Measurements from ENCODE around the gene FAM114A1. TPM values are rescaled to one million over a fixed set of nuclear protein-coding genes. Genes with fewer than 3 reads are reported as not detected.
A peak's percentile ranks its signal among the peaks of the same experiment; 100 is the strongest.
"Not testable (repeated sequence)": the region's sequence is repeated elsewhere in the genome, so short reads cannot be mapped to it uniquely, and the experiment has no call there.

Gene FAM114A1
- total RNA-seq, 2 experiments from 2014 or later = 0.24 to 0.81 TPM

GRCh38 chr4:38925492-38926413 lies 58.1 kb downstream of the FAM114A1 start:
- CTCF ChIA-PET = interaction anchor here (0.6 to 2.2 kb wide), 5 partner anchors 8 to 210 kb away, joined by 3 to 8 read pairs (median 6); no protein-coding TSS in a partner anchor
- intact Hi-C loops (cut with micrococcal nuclease) = no loop called here
- Mint-ChIP-seq H3K4me3 (no peak overlapping the region), H3K9me3 (no peaks in the 10 kb centered on the region), H3K27ac (no peak overlapping the region), H3K27me3 (ENCODE audit: low read depth) (no peaks in the 10 kb centered on the region), H3K4me1 (ENCODE audit: low read depth) (no peaks in the 10 kb centered on the region), H3K36me3 (ENCODE audit: low read depth) (no peaks in the 10 kb centered on the region)
- no peak for DNase-seq

DNA sequence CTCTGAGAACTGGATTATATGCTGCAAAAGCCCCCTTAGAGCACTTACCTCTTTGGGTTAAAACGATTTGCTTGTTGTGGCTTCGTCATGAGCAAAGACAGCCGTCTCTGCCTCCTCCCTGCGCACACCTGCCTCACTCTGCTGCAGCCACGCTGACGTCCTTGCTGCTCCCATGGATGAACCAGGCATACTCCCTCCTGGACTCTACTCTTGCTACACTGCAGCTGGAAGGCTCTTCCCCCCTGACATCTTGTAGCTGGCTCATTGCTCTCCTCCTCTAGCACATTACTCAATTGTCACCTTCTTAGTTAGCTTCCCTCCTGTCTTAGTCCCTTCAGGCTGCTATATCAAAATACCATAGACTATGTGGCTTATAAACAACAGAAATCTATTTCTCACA lies 59.3 kb downstream of the FAM114A1 start:
- CTCF ChIA-PET = interaction anchor here (1.0 to 2.2 kb wide), 4 partner anchors 10 to 208 kb away, joined by 3 to 8 read pairs (median 5); no protein-coding TSS in a partner anchor
- H3K27me3 Mint-ChIP-seq (ENCODE audit: low read depth) = no peaks in the 10 kb centered on the region
- H3K36me3 Mint-ChIP-seq (ENCODE audit: low read depth) = no peaks in the 10 kb centered on the region
- H3K4me1 Mint-ChIP-seq (ENCODE audit: low read depth) = no peaks in the 10 kb centered on the region
- intact Hi-C loops (cut with micrococcal nuclease) = no loop called here
- no peak for DNase-seq
- H3K4me3 Mint-ChIP-seq = no peak overlapping the region
- H3K27ac Mint-ChIP-seq = no peak overlapping the region
- H3K9me3 Mint-ChIP-seq = no peaks in the 10 kb centered on the region

DNA sequence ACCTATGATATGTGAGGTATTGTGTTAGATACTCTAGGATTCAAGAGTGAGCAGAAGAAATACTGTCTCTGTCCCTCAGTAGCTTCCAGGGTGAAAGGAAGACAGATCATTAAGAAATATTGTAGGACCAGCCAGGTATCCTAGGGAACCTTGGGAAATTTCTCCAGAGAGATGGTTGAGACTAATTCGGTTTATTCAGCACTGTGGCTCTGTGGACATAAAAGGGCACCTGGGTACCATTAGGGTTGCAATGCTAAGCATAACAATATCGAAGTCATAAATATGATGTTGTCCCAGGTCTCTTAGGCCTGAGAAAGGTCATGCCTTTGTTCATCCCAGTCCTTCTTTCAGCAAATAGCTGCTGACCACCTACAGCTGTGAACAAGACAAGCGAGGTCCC lies 61.0 kb downstream of the FAM114A1 start:
- H3K27ac Mint-ChIP-seq = no peak overlapping the region
- no peak for DNase-seq
- no peaks in the 10 kb centered on the region for H3K9me3 Mint-ChIP-seq
- no peaks in the 10 kb centered on the region for H3K27me3 Mint-ChIP-seq (ENCODE audit: low read depth)
- intact Hi-C loops (cut with micrococcal nuclease) = no loop called here
- H3K36me3 Mint-ChIP-seq (ENCODE audit: low read depth) = no peaks in the 10 kb centered on the region
- no peaks in the 10 kb centered on the region for H3K4me1 Mint-ChIP-seq (ENCODE audit: low read depth)
- CTCF ChIA-PET = no interaction called here
- H3K4me3 Mint-ChIP-seq = no peak overlapping the region

- Mint-ChIP-seq H3K4me3 (no peak overlapping the region), H3K27me3 (ENCODE audit: low read depth) (no peaks in the 10 kb centered on the region), H3K36me3 (ENCODE audit: low read depth) (no peaks in the 10 kb centered on the region), H3K9me3 (no peaks in the 10 kb centered on the region), H3K4me1 (ENCODE audit: low read depth) (no peaks in the 10 kb centered on the region), H3K27ac (no peak overlapping the region)
- DNase-seq = no peak
- CTCF ChIA-PET = no interaction called here
- intact Hi-C loops (cut with micrococcal nuclease) = no loop called here
These were observed 61.4 kb downstream of the FAM114A1 start for GRCh38 chr4:38928974-38929373.

- intact Hi-C loops (cut with micrococcal nuclease) = no loop called here
- Mint-ChIP-seq H3K4me3 (no peak overlapping the region), H3K36me3 (ENCODE audit: low read depth) (no peaks in the 10 kb centered on the region), H3K27me3 (ENCODE audit: low read depth) (no peaks in the 10 kb centered on the region), H3K9me3 (no peaks in the 10 kb centered on the region), H3K27ac (no peak overlapping the region), H3K4me1 (ENCODE audit: low read depth) (no peaks in the 10 kb centered on the region)
- no peak for DNase-seq
- CTCF ChIA-PET = interaction anchor here (1.7 kb wide), 1 partner anchor 27 kb away, joined by 4 read pairs; no protein-coding TSS in a partner anchor
These were observed 62.6 kb downstream of the FAM114A1 start for GRCh38 chr4:38930204-38930603.

- no peak overlapping the region for H3K27ac Mint-ChIP-seq
- intact Hi-C loops (cut with micrococcal nuclease) = no loop called here
- DNase-seq = no peak
- no peak overlapping the region for H3K4me3 Mint-ChIP-seq
- H3K36me3 Mint-ChIP-seq (ENCODE audit: low read depth) = no peaks in the 10 kb centered on the region
- CTCF ChIA-PET = interaction anchor here (1.7 kb wide), 1 partner anchor 28 kb away, joined by 4 read pairs; no protein-coding TSS in a partner anchor
- H3K27me3 Mint-ChIP-seq (ENCODE audit: low read depth) = no peaks in the 10 kb centered on the region
- H3K4me1 Mint-ChIP-seq (ENCODE audit: low read depth) = no peaks in the 10 kb centered on the region
- no peaks in the 10 kb centered on the region for H3K9me3 Mint-ChIP-seq
These were observed 63.1 kb downstream of the FAM114A1 start for GRCh38 chr4:38930707-38931106.

- no peaks in the 10 kb centered on the region for H3K9me3 Mint-ChIP-seq
- H3K4me3 Mint-ChIP-seq = no peak overlapping the region
- CTCF ChIA-PET = interaction anchor here (1.7 kb wide), 1 partner anchor 28 kb away, joined by 4 read pairs; no protein-coding TSS in a partner anchor
- H3K36me3 Mint-ChIP-seq (ENCODE audit: low read depth) = no peaks in the 10 kb centered on the region
- intact Hi-C loops (cut with micrococcal nuclease) = no loop called here
- H3K27ac Mint-ChIP-seq = no peak overlapping the region
- no peak for DNase-seq
- no peaks in the 10 kb centered on the region for H3K4me1 Mint-ChIP-seq (ENCODE audit: low read depth)
- H3K27me3 Mint-ChIP-seq (ENCODE audit: low read depth) = no peaks in the 10 kb centered on the region
These were observed 63.5 kb downstream of the FAM114A1 start for GRCh38 chr4:38931125-38931524.

- no peaks in the 10 kb centered on the region for H3K9me3 Mint-ChIP-seq
- CTCF ChIA-PET = interaction anchor here (0.6 to 0.9 kb wide), 2 partner anchors 18 to 62 kb away, joined by 3 to 5 read pairs; no protein-coding TSS in a partner anchor
- H3K4me1 Mint-ChIP-seq (ENCODE audit: low read depth) = peaks cover 15% of the 10 kb centered on the region
- DNase-seq = no peak
- no peak overlapping the region for H3K4me3 Mint-ChIP-seq
- H3K27me3 Mint-ChIP-seq (ENCODE audit: low read depth) = no peaks in the 10 kb centered on the region
- H3K36me3 Mint-ChIP-seq (ENCODE audit: low read depth) = no peaks in the 10 kb centered on the region
- no peak overlapping the region for H3K27ac Mint-ChIP-seq
- intact Hi-C loops (cut with micrococcal nuclease) = no loop called here
These were observed 67.9 kb downstream of the FAM114A1 start for GRCh38 chr4:38935391-38936073.

GRCh38 chr4:38939165-38939564 lies 71.6 kb downstream of the FAM114A1 start:
- H3K27ac Mint-ChIP-seq = peak overlapping the region; percentile 27
- H3K9me3 Mint-ChIP-seq = no peaks in the 10 kb centered on the region
- CTCF ChIA-PET = interaction anchor here (0.6 kb wide), 2 partner anchors 592 to 934 kb away, joined by 3 to 5 read pairs; no protein-coding TSS in a partner anchor
- H3K4me3 Mint-ChIP-seq = no peak overlapping the region
- no peaks in the 10 kb centered on the region for H3K27me3 Mint-ChIP-seq (ENCODE audit: low read depth)
- no peaks in the 10 kb centered on the region for H3K36me3 Mint-ChIP-seq (ENCODE audit: low read depth)
- peaks cover 31% of the 10 kb centered on the region for H3K4me1 Mint-ChIP-seq (ENCODE audit: low read depth)
- intact Hi-C loops (cut with micrococcal nuclease) = loop anchor here (1.0 to 2.0 kb wide), 5 partner anchors 10 to 93 kb away; partner anchors contain the start of gene TMEM156
- DNase-seq = no peak

GRCh38 chr4:38940476-38940875 lies 72.9 kb downstream of the FAM114A1 start:
- peaks cover 31% of the 10 kb centered on the region for H3K4me1 Mint-ChIP-seq (ENCODE audit: low read depth)
- CTCF ChIA-PET = interaction anchor here (1.3 to 2.0 kb wide), 2 partner anchors 11 to 14 kb away, joined by 5 to 7 read pairs; no protein-coding TSS in a partner anchor
- no peaks in the 10 kb centered on the region for H3K9me3 Mint-ChIP-seq
- H3K4me3 Mint-ChIP-seq = no peak overlapping the region
- DNase-seq = no peak
- no peaks in the 10 kb centered on the region for H3K36me3 Mint-ChIP-seq (ENCODE audit: low read depth)
- H3K27ac Mint-ChIP-seq = no peak overlapping the region
- intact Hi-C loops (cut with micrococcal nuclease) = no loop called here
- H3K27me3 Mint-ChIP-seq (ENCODE audit: low read depth) = no peaks in the 10 kb centered on the region

DNA sequence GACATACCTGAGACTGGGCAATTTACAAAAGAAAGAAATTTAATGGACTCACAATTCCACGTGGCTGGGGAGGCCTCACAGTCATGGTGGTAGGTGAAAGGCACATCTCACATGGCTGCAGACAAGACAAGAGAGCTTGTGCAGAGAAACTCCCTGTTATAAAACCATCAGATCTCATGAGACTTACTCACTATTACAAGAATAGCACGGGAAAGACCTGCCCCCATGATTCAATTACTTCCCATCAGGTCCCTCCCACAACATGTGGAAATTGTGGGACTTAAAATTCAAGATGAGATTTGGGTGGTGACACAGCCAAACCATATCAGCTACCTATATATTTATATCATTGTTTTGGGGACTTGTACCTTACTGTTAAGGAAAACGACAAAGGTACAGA lies 74.3 kb downstream of the FAM114A1 start:
- peak; percentile 34 for DNase-seq
- H3K36me3 Mint-ChIP-seq (ENCODE audit: low read depth); intact Hi-C loops (cut with micrococcal nuclease); H3K4me3 Mint-ChIP-seq; H3K27ac Mint-ChIP-seq; H3K9me3 Mint-ChIP-seq; H3K27me3 Mint-ChIP-seq (ENCODE audit: low read depth): not testable (repeated sequence)
- CTCF ChIA-PET = interaction anchor here (0.6 to 2.0 kb wide), 3 partner anchors 15 to 39 kb away, joined by 3 to 7 read pairs (median 4); no protein-coding TSS in a partner anchor
- H3K4me1 Mint-ChIP-seq (ENCODE audit: low read depth) = peaks cover 32% of the 10 kb centered on the region

- Mint-ChIP-seq H3K36me3 (ENCODE audit: low read depth) (no peaks in the 10 kb centered on the region), H3K9me3 (no peaks in the 10 kb centered on the region), H3K27me3 (ENCODE audit: low read depth) (no peaks in the 10 kb centered on the region), H3K4me1 (ENCODE audit: low read depth) (peaks cover 36% of the 10 kb centered on the region), H3K4me3 (no peak overlapping the region), H3K27ac (no peak overlapping the region)
- CTCF ChIA-PET = no interaction called here
- intact Hi-C loops (cut with micrococcal nuclease) = no loop called here
- no peak for DNase-seq
These were observed 75.7 kb downstream of the FAM114A1 start for GRCh38 chr4:38943343-38943742.
